HEK293 (cell line): ENCODE data around the gene LRIT1.

ENCODE experiments used
- ZBTB8A ChIP-seq: fragments of 450-650 bp; formaldehyde crosslinking; IDR thresholded peaks from 2 replicates; pipeline ENCODE4 v1.5.1; 2016; ENCODE audit warnings: missing biosample characterization, missing genetic modification characterization
- ZNF292 ChIP-seq: fragments of 450-650 bp; formaldehyde crosslinking; IDR thresholded peaks from 2 replicates; pipeline ENCODE4 v1.5.1; 2016; ENCODE audit warnings: low read depth, missing biosample characterization, missing genetic modification characterization, borderline replicate concordance
- TF ChIP-seq, protein P1 (sequence below): fragments of 450-650 bp; formaldehyde crosslinking; IDR thresholded peaks from 2 replicates; pipeline ENCODE4 v1.5.1; 2016; ENCODE audit warnings: missing biosample characterization, missing genetic modification characterization
- TF ChIP-seq, protein P2 (sequence below): fragments of 450-650 bp; formaldehyde crosslinking; IDR thresholded peaks from 2 replicates; pipeline ENCODE4; 2016; ENCODE audit warnings: missing biosample characterization, missing genetic modification characterization
- TF ChIP-seq, protein P3 (sequence below): fragments of 450-650 bp; formaldehyde crosslinking; IDR thresholded peaks from 2 replicates; pipeline ENCODE4 v1.5.1; 2016; ENCODE audit warnings: missing biosample characterization, missing genetic modification characterization

DNA sequence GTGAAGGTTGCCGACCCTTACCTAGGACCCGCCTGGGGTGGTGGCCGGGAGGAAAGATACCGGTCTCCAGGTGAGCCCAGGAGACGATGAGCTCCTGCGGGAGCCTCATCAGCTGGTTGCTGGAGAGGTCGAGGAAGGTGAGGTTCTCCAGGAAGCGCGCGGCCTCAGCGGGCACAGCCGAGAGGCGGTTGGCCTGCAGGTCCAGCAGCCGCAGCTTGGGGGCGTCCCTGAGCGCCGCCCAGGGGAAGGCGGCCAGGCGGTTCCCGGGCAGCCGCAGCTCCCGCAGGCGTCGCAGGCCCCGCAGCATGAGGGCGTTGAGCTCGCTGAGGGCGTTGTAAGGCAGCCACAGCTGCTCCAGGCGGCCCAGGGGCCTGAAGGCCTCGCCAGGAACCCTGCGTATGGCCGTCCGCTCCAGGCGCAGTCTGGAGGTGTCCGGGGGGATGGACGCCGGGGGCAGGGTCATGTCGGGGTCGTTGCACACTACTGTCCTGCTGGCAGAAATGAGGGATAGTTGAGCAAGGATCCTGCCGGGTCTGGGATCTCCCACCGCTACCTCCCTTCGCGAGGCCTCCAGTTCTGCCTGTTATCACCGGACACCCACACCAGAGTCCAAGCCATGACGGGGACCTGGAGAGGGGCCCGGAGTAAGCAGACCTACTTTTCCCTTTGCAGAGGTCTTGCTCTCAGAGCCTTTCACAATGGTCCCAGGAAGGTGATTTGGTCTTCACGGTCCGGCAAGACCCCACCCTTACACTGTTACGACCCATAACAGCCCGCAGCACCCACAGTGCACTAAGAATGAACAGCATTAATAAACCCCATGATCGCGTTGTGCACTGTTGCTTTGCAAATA is 3.9 kb downstream of the LRIT1 start:
- TF ChIP-seq, protein P1, sequence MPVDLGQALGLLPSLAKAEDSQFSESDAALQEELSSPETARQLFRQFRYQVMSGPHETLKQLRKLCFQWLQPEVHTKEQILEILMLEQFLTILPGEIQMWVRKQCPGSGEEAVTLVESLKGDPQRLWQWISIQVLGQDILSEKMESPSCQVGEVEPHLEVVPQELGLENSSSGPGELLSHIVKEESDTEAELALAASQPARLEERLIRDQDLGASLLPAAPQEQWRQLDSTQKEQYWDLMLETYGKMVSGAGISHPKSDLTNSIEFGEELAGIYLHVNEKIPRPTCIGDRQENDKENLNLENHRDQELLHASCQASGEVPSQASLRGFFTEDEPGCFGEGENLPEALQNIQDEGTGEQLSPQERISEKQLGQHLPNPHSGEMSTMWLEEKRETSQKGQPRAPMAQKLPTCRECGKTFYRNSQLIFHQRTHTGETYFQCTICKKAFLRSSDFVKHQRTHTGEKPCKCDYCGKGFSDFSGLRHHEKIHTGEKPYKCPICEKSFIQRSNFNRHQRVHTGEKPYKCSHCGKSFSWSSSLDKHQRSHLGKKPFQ (tag by site-specific recombination) = no peak
- TF ChIP-seq, protein P2, sequence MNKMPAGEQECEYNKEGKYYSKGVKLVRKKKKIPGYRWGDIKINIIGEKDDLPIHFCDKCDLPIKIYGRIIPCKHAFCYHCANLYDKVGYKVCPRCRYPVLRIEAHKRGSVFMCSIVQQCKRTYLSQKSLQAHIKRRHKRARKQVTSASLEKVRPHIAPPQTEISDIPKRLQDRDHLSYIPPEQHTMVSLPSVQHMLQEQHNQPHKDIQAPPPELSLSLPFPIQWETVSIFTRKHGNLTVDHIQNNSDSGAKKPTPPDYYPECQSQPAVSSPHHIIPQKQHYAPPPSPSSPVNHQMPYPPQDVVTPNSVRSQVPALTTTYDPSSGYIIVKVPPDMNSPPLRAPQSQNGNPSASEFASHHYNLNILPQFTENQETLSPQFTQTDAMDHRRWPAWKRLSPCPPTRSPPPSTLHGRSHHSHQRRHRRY (tag by site-specific recombination) = no peak
- TF ChIP-seq ZBTB8A (tag by site-specific recombination) (no peak), ZNF292 (tag by site-specific recombination) (no peak)
- TF ChIP-seq, protein P3, sequence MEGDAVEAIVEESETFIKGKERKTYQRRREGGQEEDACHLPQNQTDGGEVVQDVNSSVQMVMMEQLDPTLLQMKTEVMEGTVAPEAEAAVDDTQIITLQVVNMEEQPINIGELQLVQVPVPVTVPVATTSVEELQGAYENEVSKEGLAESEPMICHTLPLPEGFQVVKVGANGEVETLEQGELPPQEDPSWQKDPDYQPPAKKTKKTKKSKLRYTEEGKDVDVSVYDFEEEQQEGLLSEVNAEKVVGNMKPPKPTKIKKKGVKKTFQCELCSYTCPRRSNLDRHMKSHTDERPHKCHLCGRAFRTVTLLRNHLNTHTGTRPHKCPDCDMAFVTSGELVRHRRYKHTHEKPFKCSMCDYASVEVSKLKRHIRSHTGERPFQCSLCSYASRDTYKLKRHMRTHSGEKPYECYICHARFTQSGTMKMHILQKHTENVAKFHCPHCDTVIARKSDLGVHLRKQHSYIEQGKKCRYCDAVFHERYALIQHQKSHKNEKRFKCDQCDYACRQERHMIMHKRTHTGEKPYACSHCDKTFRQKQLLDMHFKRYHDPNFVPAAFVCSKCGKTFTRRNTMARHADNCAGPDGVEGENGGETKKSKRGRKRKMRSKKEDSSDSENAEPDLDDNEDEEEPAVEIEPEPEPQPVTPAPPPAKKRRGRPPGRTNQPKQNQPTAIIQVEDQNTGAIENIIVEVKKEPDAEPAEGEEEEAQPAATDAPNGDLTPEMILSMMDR = no peak
